ENCODE results near the gene KDM2A.

The KDM2A gene

DNA sequence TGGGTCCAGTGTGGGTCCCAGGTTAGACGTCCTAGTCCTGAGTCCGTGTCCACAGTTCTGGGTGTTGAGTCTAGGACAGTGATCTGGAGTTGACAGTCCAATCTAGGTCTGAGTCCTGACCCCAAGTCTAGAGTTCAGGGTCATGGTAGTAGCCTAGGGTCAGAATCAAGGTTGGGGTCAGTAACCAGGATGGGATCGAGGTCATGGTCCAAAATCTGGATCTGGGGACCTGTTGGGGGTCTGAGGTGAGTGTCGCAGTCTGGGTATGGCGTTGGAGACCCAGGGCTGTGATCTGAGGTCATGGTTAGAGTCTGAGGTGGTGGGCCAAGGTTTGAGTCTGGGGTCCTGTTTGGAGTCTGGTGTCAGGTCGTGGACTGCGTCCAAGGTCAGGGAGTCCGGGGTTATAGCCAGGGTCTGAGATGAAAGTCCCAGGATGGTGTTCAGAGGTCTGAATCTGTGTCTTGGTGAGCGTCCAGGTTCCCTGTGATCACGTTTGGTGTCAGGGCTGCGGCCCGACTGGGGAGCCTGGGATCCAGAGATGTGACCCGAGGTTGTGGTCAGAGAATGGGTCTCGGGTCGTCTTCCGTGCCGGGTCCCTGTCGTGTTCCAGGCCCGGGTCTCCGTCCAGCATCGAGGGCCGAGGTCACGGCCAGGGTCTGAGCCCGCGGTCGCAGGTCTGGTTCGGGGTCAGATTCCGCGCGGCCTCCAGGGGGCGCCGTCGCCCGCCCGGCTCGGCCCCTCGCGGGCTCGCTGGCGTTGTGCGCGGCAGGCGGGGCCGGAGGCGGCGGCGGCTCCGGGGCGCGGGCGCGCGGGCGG lies 146.8 kb downstream of the KDM2A start:
- ATAC-seq (ENCODE audit: insufficient read depth, low read depth) (peak; percentile 30), DNase-seq (peak; percentile 73)
- peak overlapping the region in 1 of 2 experiments; percentile 84; a peak in 2 of 4 replicates for H3K4me3 ChIP-seq (ENCODE audit: low read depth in 1 of 2, low read length in 2 of 2)
- H4K20me1 ChIP-seq (ENCODE audit: insufficient read depth, low read length): peaks cover 39% of the 10 kb centered on the region
- no peaks in the 10 kb centered on the region for H3K9me3 ChIP-seq (ENCODE audit: insufficient read depth, low read length, severe bottlenecking)
- H3K4me2 ChIP-seq (ENCODE audit: insufficient read depth, low read length): peak overlapping the region; percentile 70
- peaks cover 50% of the 10 kb centered on the region for H3K79me2 ChIP-seq (ENCODE audit: insufficient read depth, low read length)
- peak overlapping the region; percentile 51 for H3K9ac ChIP-seq (ENCODE audit: low read depth, low read length)
- TF ChIP-seq EZH2 (IDR thresholded peaks at IDR 0.05; ENCODE audit: borderline replicate concordance, low read depth, low read length, severe bottlenecking) (no peak), CTCF (IDR thresholded peaks at IDR 0.05; ENCODE audit: borderline replicate concordance, extremely low read depth, low read length, poor library complexity, severe bottlenecking) (peak; percentile 81)
- no peaks in the 10 kb centered on the region for H3K27me3 ChIP-seq (ENCODE audit: insufficient read depth, low read length, poor library complexity)
- peak overlapping the region; percentile 74 for H2AFZ ChIP-seq (ENCODE audit: low read depth, low read length)
- H3K36me3 ChIP-seq (ENCODE audit: insufficient read depth, low read length): peaks cover 42% of the 10 kb centered on the region
- H3K4me1 ChIP-seq (ENCODE audit: insufficient read depth, low read length): peaks cover 62% of the 10 kb centered on the region
- peak overlapping the region; percentile 71 for H3K27ac ChIP-seq (ENCODE audit: low read length)

DNA sequence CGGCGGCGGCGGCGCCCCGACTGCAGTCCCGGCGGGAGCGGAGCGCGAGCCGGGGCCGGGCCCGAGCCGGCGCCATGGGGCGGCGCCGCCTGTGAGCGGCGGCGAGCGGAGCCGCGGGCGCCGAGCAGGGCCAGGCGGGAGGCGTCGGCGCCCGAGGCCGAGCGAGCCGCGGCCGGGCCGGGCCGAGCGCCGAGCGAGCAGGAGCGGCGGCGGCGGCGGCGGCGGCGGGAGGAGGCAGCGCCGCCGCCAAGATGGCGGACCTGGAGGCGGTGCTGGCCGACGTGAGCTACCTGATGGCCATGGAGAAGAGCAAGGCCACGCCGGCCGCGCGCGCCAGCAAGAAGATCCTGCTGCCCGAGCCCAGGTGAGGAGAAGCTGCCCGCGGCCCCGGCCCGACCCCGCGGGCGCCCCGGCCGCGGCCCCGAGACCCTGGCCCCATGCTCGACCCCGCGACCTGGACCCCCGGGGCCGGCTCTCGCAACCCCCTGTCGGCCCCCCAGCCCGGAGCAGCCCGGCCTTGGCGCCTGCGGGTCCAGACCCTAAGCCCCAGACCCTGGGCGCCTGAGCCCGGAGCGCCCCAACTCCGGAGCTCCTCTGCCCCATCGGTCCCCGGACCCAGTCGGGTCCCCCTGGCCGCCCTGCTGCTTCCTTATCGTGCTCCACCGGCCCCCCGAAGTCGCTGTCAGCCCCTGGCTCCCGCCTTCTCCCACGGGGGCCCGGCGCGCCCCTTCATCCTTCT lies 147.6 kb downstream of the KDM2A start, which contains the start of gene GRK2:
Gene GRK2 (plus strand): TSS at position 25 of the 739 bp plus-strand sequence. CDS start 227 bp downstream, at position 252.
- Histone ChIP-seq H4K20me1 (ENCODE audit: insufficient read depth, low read length) (peaks cover 47% of the 10 kb centered on the region), H3K36me3 (ENCODE audit: insufficient read depth, low read length) (peaks cover 50% of the 10 kb centered on the region), H3K4me3 (ENCODE audit: low read depth in 1 of 2, low read length in 2 of 2) (peak within 1 kb of the TSS; percentile 84 to 85), H3K9ac (ENCODE audit: low read depth, low read length) (peak within 1 kb of the TSS; percentile 95), H3K9me3 (ENCODE audit: insufficient read depth, low read length, severe bottlenecking) (no peaks in the 10 kb centered on the region), H2AFZ (ENCODE audit: low read depth, low read length) (peak within 1 kb of the TSS; percentile 74), H3K79me2 (ENCODE audit: insufficient read depth, low read length) (peaks cover 58% of the 10 kb centered on the region), H3K27ac (ENCODE audit: low read length) (peak within 1 kb of the TSS; percentile 95), H3K4me2 (ENCODE audit: insufficient read depth, low read length) (peak within 1 kb of the TSS; percentile 96), H3K27me3 (ENCODE audit: insufficient read depth, low read length, poor library complexity) (no peaks in the 10 kb centered on the region), H3K4me1 (ENCODE audit: insufficient read depth, low read length) (peaks cover 69% of the 10 kb centered on the region)
- TF ChIP-seq CTCF (IDR thresholded peaks at IDR 0.05; ENCODE audit: borderline replicate concordance, extremely low read depth, low read length, poor library complexity, severe bottlenecking) (no peak), EZH2 (IDR thresholded peaks at IDR 0.05; ENCODE audit: borderline replicate concordance, low read depth, low read length, severe bottlenecking) (no peak)
- ATAC-seq (ENCODE audit: insufficient read depth, low read depth) (no peak; the same call in 2 of the 3 replicates), DNase-seq (peak; percentile 52)

DNA sequence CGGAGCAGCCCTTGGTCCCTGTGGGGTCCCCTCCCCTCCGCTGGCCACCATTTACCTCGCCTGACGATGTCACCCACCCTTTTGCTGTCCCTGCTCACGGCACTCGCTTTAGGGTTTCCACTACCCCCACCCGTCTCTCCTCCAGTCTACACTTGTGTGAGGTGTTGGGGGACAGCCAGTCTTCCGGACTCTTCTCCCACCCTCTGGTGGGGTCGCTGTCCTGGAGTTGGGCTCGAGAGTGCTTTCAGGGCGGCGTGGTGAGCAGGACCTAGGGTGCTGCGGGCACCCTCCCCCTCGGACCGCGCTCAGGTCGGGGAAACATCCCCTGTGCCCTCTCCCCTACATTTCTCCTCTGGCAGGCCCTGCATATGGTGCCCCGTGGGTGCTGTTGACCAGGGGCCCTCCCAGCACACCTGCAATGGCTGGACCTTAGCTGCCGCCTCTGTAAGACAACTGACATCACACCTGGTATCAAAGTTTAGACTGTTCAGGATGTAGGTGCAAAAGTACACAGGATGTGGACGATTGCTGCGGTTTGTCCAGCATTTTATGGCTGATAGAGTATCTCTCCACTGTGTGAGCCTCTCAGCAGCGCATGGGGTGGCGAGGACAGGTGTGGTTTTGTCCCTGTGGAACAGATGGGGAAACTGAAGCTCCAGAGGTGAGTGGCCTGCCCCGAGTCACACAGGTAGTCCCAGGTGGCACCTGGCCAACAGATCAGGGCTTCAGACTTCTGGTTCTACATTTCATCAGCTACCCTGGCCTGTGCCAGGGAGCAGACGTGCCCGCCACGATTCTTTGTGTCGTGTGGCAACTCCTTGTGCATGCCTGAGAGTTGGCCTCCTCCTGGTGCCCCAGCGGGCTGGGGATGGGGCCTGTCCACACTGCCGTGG lies 148.4 kb downstream of the KDM2A start:
- peak overlapping the region; percentile 84 to 85 for H3K4me3 ChIP-seq (ENCODE audit: low read depth in 1 of 2, low read length in 2 of 2)
- H3K79me2 ChIP-seq (ENCODE audit: insufficient read depth, low read length): peaks cover 66% of the 10 kb centered on the region
- peak overlapping the region; percentile 95 for H3K27ac ChIP-seq (ENCODE audit: low read length)
- H3K9me3 ChIP-seq (ENCODE audit: insufficient read depth, low read length, severe bottlenecking): no peaks in the 10 kb centered on the region
- peak overlapping the region; percentile 96 for H3K4me2 ChIP-seq (ENCODE audit: insufficient read depth, low read length)
- DNase-seq (peak; percentile 55), ATAC-seq (ENCODE audit: insufficient read depth, low read depth) (peak; percentile 5; the same call in 1 of the 3 replicates)
- TF ChIP-seq CTCF (IDR thresholded peaks at IDR 0.05; ENCODE audit: borderline replicate concordance, extremely low read depth, low read length, poor library complexity, severe bottlenecking): peak; percentile 17
- TF ChIP-seq EZH2 (IDR thresholded peaks at IDR 0.05; ENCODE audit: borderline replicate concordance, low read depth, low read length, severe bottlenecking): no peak
- H3K4me1 ChIP-seq (ENCODE audit: insufficient read depth, low read length): peaks cover 72% of the 10 kb centered on the region
- peak overlapping the region; percentile 95 for H3K9ac ChIP-seq (ENCODE audit: low read depth, low read length)
- H3K27me3 ChIP-seq (ENCODE audit: insufficient read depth, low read length, poor library complexity): no peaks in the 10 kb centered on the region
- H2AFZ ChIP-seq (ENCODE audit: low read depth, low read length): no peak overlapping the region
- H4K20me1 ChIP-seq (ENCODE audit: insufficient read depth, low read length): peaks cover 55% of the 10 kb centered on the region
- peaks cover 58% of the 10 kb centered on the region for H3K36me3 ChIP-seq (ENCODE audit: insufficient read depth, low read length)
